Measurements from ENCODE around the gene ARMC12.

ARMC12 gene

DNA sequence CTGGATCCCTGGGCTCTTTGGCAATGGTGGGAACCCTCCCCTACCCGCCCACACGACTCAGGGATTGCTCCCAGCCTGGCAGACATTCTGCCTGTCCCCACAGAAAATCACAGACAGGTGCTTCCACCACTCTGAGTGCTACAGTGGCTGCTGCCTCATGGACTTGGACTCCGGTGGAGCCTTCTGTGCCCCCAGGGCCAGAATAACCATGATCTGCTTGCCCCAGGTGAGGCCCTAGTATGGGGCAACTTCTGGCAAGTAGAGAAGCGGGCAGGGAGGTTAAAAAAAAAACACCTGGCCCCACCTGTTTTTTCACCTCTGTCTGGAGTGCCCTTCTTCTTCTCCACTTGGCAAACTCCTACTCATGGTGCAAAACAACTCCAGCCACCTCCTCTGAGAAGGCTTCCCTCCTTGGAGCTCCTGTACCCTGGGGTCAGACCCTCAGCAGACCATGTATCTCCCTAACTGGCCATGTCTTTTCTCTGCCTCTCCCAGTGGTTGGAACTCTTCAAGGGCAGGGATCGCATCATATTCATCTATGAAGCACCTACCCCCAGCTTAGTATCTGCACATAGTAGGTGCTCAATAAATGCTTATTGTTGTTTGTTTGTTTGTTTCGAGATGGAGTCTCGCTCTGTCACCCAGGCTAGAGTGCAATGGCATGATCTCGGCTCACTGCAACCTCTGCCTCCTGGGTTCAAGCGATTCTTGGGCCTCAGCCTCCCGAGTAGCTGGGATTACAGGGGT lies 40.7 kb downstream of the ARMC12 start:
- no peak for DNase-seq

DNA sequence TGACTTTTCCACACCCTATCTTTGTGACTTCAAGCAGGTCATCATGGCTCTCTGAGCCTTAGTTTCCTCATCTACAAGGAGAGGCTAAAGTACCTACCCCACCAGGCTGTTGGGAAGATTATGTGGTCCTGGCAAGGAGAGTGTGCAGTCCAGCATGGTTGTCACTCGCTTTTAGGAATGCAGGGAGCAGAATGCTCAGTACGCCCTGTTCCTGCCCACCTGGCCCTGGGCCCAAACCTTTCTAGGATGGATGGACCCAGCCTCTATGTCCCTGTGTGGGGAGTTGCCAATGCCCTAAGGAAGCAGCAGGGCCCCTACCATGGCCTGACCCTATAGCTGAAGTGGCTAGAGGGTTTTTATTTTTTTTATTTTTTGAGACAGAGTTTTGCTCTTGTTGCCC lies 41.6 kb downstream of the ARMC12 start:
- DNase-seq: no peak

DNA sequence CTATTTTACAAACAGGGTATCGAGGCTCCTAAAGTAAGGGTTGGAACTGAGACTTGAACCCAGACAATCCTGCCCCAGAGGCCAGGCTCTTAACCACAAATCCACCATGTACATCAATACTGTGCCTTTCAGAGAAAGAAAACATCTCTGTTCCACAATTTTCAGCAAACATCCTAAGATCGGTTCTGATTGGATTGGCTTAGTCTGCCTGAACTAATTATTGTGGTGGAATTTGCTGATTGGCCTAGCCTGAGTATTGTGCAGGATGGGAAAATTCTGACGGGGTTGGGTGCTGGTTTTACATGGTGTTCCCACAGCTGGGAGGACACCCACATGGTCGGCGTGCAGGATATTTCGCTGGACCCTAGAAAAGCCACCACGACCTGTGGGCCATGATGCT lies 43.9 kb downstream of the ARMC12 start, which contains the start of gene CLPSL1:
Gene CLPSL1, plus strand, starts transcription at position 301 of the 400 bp plus-strand sequence. Its CDS starts 92 bp downstream, at position 393.
- DNase-seq: no peak

DNA sequence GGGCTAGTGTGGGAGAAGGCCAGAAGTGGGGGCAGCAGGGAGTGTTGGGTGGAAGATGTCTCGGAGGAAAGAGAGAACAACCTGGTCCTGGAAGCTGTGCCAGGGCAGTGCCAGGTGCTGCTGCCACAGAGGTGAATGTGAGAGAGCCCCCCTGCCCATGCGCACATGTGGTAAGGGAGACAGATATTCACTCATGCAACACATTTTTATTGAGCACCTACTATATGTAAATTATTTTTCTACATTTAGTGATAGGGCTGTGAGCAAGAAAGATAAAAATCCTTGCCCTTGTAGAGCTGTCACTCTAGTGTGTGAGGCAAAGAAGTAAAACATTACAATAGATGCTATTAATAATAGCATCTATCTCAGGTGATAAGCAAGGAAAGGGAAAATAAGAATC lies 44.5 kb downstream of the ARMC12 start:
- DNase-seq: no peak

DNA sequence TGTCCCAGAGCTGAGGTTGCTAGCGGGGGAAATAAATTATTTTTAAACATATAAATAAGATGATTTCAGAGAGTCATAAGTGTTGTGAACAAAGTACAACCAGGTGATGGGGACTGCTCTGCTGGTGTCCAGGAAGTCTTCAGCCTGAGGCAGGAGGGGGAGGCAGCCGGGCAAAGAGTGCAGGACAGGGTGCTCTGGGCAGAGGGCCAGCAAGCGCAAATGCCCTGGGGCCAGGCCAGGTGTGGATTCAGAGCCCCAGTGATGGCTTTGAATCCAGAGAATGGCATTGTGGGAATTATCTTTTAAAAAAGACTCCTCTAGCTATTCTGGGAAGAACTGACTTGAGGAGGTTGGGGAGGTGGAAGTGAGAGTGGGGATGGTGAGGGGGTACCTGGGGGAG lies 45.6 kb downstream of the ARMC12 start:
- DNase-seq: no peak

DNA sequence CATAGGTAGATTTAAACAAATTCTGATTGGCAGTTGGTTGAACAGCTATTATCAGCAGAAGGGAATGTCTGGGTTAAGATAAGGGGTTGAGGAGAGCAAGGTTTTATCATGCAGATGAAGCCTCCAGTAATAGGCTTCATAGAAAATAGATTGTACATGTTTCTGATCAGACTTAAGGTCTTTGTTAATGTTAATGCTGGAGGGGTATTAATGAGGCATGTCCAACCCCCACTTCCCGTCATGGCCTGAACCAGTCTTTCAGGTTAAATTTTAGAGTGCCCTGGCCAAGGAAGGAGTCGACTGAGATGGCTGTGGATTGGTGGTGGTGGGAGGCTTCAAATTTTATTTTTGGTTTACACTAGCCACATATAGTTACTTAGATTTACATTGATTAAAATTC lies 47.4 kb downstream of the ARMC12 start:
- no peak for DNase-seq

DNA sequence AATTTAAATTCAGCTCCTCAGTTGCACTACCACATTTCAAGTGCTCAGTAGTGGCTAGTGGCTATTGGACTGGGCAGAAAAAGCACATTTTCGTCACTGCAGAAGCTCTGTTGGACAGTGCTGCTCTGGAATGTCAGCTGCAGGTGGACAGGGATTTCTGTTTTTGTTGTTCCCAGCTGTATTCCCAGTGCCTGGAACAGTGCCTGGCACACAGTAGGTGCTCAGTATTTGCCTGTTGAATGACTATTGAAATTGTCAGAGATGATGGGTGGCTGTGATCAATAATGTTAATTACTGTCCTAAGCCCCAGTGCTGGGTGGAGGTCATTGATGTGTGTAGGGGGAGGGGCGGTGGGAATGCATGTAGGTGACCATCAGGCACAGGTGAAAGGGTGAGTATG lies 49.4 kb downstream of the ARMC12 start:
- DNase-seq: no peak

DNA sequence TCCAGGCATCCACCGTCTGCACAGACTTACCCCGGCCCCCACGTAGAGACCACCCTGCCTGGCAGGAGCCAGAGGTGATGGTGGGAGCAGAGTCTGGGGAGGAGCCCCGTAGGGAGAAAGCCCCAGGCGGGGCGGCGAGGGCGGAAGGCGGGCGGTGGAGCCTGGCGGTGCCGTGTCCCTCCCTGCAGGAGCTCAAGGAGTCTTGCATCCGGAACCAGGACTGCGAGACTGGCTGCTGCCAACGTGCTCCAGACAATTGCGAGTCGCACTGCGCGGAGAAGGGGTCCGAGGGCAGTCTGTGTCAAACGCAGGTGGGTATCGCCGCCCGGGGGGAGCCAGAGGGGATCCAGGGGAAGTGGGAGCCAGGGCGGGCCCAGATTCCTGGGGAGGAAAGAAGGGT lies 50.0 kb downstream of the ARMC12 start:
- DNase-seq: no peak

DNA sequence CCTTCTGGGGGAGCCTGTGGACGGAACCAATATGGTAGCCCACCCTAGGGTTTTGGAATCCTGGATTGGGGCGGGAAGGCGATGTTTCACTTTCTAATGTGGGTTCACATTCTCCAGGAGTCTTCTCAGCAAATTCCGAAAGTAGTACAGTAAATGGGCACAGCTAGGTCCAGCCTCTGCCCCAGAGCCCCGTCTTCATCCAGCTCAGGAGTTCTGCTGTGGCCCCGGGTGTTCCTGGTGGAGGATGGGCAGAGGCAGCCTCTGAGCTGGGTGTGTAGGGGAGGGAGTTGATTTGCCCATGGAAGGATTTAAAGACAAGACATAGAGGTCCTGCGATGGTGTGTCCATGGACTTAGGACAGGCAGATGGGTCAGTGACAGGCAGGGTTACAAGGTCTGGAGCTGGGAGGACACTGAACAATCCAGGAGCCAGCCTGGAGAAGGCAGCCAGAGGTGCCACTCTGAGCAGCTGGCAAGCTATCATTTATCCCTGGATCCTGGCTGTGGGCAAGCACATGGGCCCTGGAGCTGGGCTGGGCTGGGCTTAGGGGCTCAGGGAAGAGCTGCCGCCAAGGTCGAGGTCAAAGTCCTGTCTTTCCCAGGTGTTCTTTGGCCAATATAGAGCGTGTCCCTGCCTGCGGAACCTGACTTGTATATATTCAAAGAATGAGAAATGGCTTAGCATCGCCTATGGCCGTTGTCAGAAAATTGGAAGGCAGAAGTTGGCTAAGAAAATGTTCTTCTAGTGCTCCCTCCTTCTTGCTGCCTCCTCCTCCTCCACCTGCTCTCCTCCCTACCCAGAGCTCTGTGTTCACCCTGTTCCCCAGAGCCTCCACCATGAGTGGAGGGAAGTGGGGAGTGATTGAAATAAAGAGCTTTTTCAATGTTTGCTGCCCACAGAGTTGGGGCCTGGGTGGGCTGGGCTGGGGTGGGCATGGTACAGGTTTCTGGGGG lies 50.7 kb downstream of the ARMC12 start:
- no peak for DNase-seq

DNA sequence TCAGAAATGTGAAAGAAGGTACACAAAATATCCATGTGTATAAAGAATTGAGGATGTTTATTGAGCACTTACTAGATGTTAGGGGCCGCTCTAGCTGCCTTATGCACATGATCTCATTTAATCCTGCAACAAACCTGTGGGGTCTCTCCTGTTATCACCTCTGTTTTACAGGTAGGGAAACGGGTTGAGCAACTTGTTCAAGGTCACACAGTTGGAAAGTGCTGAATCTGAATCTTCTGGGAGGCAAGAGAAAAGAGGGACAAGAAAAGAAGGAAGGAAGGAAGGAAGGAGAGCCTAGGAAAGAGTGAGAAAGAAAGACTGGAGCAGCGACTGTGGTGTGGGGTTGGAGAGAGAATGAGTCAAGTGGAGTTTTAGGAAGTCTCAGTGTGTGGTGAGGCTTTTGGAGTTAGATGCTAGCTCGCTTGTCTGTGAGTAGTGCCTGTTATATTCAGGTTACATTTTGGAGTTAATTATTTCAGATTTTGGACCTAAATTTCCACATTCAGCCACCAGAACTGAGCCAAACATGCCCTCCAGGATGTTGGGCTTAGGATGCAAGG lies 51.7 kb downstream of the ARMC12 start:
- DNase-seq: no peak

DNA sequence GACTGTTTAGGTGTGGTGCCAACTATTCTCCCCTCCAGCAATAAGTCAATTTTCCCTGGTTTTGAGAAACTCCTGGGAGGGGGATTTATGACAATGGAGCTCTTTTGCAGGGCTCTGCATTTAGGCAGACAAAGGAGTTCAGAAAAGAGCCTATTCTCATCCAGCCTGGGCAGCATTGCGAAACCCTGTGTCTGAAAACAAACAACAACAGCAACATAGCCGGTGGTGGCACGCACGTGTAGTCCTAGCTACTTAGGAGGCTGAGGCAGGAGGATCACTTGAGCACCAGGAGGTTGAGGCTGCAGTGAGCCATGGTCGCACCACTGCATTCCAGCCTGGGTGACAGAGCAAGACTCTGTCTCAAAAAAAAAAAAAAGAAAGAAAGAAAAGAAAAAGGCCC lies 53.9 kb downstream of the ARMC12 start:
- DNase-seq: no peak

DNA sequence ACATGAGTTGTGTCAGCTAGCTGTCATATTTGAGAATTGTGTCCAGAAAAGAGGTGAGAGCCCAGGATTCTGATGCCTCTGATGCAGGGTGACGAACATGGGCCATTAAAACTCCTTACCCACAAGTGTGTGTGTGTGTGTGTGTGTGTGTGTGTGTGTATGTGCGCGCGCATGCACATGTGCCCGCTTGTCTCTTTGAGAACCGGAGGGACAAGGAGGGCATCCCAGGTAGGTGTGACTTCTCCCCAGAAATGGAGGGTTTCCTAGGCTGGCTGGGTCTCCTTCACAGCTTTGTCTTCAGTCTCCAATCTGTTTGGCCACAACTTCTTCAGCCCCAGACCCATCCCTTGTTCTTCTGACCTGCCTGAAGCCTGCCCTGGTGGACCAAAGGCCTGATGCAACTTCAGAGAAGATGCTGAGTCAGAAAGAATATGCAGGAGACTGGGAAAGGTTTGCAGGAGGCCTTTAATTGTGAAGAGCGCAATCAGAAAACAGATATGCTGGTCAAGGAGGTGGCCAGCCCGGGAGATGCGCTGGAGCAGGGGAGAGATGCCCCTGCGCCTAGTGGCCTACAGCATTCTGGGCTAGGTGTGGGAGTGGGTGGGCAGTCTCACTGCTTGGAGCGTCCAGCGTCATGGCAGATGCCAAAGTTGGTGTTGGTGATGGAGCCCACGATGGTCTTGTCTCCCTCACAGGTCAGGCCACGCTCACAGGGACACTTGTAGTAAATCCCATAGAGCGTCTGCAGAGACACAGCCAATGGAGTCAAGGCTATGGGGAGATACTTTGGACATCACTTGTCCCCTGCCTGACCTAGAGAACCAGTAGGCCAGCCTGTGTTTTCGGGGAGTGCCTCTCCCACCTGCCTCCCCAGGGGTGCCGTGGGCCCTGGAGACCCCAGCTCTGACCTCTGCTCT lies 58.0 kb downstream of the ARMC12 start:
- DNase-seq: no peak

DNA sequence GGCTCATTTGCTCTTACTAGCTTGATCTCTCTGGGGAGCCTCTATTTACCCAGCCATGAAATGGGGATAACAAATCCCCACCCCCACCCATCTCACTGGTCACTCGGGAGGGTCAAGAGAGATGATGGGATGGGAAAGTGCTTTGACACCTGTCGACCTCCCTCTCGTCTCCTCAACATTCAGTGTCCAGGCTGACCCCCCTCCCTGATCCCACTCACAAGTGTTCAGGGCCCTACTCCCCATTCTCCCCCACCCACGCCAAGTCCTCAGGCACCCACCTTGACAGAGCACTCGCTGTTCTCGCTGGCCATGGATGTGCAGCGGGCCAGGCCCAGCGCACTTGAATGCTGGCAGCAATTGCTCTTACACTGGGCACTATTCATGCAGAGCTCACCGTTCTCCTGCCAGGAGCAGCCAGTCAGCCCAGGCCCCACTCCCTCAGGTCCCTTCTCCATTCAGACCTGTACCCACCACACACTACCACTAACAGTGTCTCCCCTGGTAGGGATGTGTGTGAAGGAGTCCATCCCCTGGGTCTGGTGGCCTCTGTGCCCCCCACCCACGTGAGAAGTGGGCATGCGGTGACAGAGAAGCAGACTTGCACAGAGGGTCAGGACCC lies 58.7 kb downstream of the ARMC12 start:
- no peak for DNase-seq

DNA sequence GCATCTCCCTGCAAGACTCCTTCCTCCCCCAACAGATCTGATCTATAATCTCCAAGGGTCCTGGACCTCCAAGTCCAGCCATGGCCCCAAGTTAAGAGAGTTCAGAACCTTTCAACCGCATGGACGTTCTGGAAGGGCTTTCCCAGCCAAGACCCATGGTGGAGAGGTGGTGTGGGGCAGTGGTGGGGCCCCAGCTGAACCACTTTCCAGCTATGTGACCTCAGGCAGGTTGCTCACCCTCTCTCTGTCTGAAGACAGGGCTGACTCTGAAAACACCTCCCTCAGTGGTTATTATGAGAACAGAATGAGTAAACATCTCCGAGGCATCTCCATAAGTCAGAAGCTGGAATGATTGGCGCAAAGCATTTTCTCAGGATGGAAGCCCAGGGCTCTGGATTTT lies 59.4 kb downstream of the ARMC12 start:
- DNase-seq: no peak

DNA sequence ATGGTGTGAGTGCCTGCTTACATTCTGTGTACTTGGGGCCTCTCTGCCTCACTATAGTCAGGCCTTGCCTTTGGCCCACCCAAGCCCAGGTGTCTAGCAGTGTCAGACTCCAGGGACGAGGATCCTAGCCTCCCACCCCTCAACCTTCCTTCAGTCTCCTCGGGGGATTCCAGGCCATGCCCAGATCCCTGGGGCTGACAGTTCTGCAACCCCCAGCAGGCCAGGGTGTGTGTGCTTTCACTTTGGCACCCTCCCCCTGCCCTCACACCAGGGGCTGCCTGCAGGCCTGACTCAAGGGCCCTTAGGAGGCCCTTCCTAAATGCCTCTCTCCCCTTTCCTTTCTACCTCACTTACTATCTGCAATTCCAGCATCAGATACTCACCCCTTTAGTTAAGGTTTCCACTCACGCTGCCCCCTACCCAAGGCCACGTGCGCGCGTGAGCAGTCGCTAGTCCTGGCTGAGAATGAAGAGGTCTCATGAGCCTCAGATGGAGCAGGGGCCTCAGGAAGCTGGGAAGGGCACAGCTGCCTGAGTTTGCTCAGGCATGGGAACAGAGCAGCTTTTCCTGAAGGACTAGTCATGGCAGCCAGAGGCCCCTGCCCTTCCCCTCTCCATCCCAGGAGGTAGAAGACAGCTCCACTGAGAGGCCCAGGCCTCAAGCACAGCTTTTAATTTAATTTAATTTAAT lies 61.1 kb downstream of the ARMC12 start:
- no peak for DNase-seq

Data from activated CD8-positive, alpha-beta memory T cell treated with anti-CD3 and anti-CD28 coated beads, Interleukin-2, amount 50 U/mL, for 48 hours (primary cell).